ENCODE measurements around the gene PTK6.

PTK6 gene

GRCh38 chr20:63549019-63549418 lies 11.8 kb upstream of the PTK6 start:
- no peak for TF ChIP-seq ZNF70 (CRISPR knock-in tag; IDR thresholded peaks at IDR 0.05)
- ATAC-seq = no peak

DNA sequence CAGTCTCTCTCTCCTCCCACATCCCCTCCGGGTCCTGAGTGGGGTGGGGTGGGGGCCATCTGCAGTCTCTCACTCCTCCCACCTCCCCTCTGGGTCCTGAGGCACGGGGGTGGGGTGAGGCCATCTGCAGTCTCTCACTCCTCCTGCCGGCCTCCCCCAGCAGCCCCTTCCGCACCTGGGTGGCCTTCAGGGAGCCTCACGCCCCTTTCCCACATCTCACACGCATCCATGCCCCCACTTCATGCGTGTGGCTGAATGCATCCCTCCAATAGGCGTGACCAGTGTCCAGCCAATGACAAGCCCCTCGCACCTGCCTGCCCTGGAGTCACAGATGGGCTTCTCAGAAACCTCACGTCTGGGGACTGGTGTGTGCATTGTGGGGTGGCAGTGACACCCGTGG lies 11.4 kb upstream of the PTK6 start:
- TF ChIP-seq GLIS3 (CRISPR knock-in tag; IDR thresholded peaks at IDR 0.05) (no peak), RARB (CRISPR knock-in tag; IDR thresholded peaks at IDR 0.05) (no peak), ZFP3 (CRISPR knock-in tag; IDR thresholded peaks at IDR 0.05) (no peak)
- no peak for ATAC-seq

DNA sequence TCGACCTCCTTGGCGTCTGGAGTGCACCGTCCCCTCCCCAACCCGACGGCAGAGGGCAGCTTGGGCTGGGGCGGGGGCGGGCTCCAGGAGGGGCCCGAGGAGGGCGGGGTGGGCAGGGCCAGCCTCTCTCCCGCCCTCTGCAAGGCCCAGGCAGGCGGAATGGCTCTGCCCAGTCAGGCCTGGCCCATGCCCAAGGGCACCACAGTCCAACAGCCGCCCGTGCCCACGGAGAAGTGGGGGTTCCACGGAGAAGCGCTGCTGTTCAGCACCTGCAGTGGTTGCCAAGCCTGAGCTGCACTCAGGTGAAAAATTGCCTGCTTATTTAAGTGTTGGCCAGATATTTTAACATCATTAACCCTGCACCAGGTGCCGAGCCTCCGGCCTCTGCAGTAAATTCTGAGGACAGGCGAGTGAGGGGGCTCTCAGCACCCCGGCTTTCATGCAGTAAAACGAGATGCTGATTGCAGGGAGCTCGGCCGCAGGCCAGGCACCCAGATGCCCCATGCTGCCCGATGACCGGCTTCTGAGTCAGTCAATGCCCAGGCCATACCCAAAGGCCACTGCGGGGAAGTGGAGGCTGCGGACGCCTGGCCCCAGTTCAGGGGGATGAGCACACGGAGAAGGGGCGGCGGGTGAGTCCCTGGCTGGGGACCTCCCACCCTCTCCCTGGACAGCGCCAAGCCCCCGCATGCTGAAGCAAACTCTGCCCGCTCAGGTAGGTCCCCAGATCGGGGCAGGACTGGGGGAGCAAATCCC lies 10.7 kb upstream of the PTK6 start, which contains the start of gene SRMS:
Gene SRMS, minus strand, starts transcription at position 25 of the 756 bp plus-strand sequence. CDS start 286 bp downstream, outside the sequence.
- TF ChIP-seq RARB (CRISPR knock-in tag; IDR thresholded peaks at IDR 0.05) (no peak), CSDC2 (CRISPR knock-in tag; IDR thresholded peaks at IDR 0.05) (no peak), PPARA (CRISPR knock-in tag; IDR thresholded peaks at IDR 0.05; ENCODE audit: borderline replicate concordance) (no peak), TOX (CRISPR knock-in tag; IDR thresholded peaks at IDR 0.05; ENCODE audit: borderline replicate concordance) (no peak), BACH2 (CRISPR knock-in tag; IDR thresholded peaks at IDR 0.05; ENCODE audit: borderline replicate concordance) (no peak), ZFP30 (CRISPR knock-in tag; IDR thresholded peaks at IDR 0.05) (no peak), SNAI2 (CRISPR knock-in tag; IDR thresholded peaks at IDR 0.05) (no peak), ZNF565 (CRISPR knock-in tag; conservative IDR thresholded peaks at IDR 0.05; ENCODE audit: low read depth) (no peak), POU6F1 (CRISPR knock-in tag; IDR thresholded peaks at IDR 0.05; ENCODE audit: borderline replicate concordance, low read depth) (no peak), ISL1 (CRISPR knock-in tag; IDR thresholded peaks at IDR 0.05) (no peak), ZNF70 (CRISPR knock-in tag; IDR thresholded peaks at IDR 0.05) (no peak)
- TF ChIP-seq, protein P1, sequence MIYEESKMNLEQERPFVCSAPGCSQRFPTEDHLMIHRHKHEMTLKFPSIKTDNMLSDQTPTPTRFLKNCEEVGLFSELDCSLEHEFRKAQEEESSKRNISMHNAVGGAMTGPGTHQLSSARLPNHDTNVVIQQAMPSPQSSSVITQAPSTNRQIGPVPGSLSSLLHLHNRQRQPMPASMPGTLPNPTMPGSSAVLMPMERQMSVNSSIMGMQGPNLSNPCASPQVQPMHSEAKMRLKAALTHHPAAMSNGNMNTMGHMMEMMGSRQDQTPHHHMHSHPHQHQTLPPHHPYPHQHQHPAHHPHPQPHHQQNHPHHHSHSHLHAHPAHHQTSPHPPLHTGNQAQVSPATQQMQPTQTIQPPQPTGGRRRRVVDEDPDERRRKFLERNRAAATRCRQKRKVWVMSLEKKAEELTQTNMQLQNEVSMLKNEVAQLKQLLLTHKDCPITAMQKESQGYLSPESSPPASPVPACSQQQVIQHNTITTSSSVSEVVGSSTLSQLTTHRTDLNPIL (CRISPR knock-in tag; IDR thresholded peaks at IDR 0.05; ENCODE audit: low read depth) = no peak
- TF ChIP-seq, protein P2, sequence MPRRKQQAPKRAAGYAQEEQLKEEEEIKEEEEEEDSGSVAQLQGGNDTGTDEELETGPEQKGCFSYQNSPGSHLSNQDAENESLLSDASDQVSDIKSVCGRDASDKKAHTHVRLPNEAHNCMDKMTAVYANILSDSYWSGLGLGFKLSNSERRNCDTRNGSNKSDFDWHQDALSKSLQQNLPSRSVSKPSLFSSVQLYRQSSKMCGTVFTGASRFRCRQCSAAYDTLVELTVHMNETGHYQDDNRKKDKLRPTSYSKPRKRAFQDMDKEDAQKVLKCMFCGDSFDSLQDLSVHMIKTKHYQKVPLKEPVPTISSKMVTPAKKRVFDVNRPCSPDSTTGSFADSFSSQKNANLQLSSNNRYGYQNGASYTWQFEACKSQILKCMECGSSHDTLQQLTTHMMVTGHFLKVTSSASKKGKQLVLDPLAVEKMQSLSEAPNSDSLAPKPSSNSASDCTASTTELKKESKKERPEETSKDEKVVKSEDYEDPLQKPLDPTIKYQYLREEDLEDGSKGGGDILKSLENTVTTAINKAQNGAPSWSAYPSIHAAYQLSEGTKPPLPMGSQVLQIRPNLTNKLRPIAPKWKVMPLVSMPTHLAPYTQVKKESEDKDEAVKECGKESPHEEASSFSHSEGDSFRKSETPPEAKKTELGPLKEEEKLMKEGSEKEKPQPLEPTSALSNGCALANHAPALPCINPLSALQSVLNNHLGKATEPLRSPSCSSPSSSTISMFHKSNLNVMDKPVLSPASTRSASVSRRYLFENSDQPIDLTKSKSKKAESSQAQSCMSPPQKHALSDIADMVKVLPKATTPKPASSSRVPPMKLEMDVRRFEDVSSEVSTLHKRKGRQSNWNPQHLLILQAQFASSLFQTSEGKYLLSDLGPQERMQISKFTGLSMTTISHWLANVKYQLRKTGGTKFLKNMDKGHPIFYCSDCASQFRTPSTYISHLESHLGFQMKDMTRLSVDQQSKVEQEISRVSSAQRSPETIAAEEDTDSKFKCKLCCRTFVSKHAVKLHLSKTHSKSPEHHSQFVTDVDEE (CRISPR knock-in tag; IDR thresholded peaks at IDR 0.05) = no peak
- TF ChIP-seq, protein P3, sequence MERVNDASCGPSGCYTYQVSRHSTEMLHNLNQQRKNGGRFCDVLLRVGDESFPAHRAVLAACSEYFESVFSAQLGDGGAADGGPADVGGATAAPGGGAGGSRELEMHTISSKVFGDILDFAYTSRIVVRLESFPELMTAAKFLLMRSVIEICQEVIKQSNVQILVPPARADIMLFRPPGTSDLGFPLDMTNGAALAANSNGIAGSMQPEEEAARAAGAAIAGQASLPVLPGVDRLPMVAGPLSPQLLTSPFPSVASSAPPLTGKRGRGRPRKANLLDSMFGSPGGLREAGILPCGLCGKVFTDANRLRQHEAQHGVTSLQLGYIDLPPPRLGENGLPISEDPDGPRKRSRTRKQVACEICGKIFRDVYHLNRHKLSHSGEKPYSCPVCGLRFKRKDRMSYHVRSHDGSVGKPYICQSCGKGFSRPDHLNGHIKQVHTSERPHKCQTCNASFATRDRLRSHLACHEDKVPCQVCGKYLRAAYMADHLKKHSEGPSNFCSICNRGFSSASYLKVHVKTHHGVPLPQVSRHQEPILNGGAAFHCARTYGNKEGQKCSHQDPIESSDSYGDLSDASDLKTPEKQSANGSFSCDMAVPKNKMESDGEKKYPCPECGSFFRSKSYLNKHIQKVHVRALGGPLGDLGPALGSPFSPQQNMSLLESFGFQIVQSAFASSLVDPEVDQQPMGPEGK (CRISPR knock-in tag; IDR thresholded peaks at IDR 0.05; ENCODE audit: borderline replicate concordance) = no peak
- no peak; the same call in 2 of the 3 replicates for ATAC-seq

GRCh38 chr20:63546956-63547724 lies 10.0 kb upstream of the PTK6 start:
- no peak for TF ChIP-seq ZFP3 (CRISPR knock-in tag; IDR thresholded peaks at IDR 0.05)
- no peak for ATAC-seq
